Epithelial cell of proximal tubule (primary cell): ENCODE results near the gene KCNV2. TPM values are rescaled to one million over a fixed set of nuclear protein-coding genes. Genes with fewer than 3 reads are reported as not detected.

Experiments used
- DNase-seq: peaks from one replicate; pipeline ENCODE4 v3.0.0-alpha.2; 2011; ENCODE audit warnings: low read depth
- H3K4me3 ChIP-seq: 2 replicates; pipeline ENCODE4 v1.5.1; 2011; ENCODE audit warnings: low read depth, mild to moderate bottlenecking, low read length
- CTCF ChIP-seq: conservative IDR thresholded peaks from 2 replicates; pipeline ENCODE4 v1.5.1; 2012; ENCODE audit warnings: low read depth, mild to moderate bottlenecking, low read length
- total RNA-seq: library from RNA; depleted of rRNA; stranded (reverse); fragments of >200 nt; gene quantifications from 2 replicates; pipeline ENCODE4 v1.2.3, GENCODE V29; 2015

KCNV2 gene
- total RNA-seq, 1 donor from 2014 or later: not detected

- no peak for TF ChIP-seq CTCF
- H3K4me3 ChIP-seq: no peak overlapping the region
- DNase-seq: no peak
Measured at GRCh38 chr9:2679011-2679410, 38.3 kb upstream of the KCNV2 start.

- TF ChIP-seq CTCF: no peak
- H3K4me3 ChIP-seq: no peak overlapping the region
- no peak for DNase-seq
Measured at GRCh38 chr9:2681981-2682380, 35.3 kb upstream of the KCNV2 start.

GRCh38 chr9:2686911-2687310, 30.4 kb upstream of the KCNV2 start:
- no peak overlapping the region for H3K4me3 ChIP-seq
- no peak for TF ChIP-seq CTCF
- DNase-seq: no peak

- DNase-seq: no peak
- TF ChIP-seq CTCF: no peak
- H3K4me3 ChIP-seq: no peak overlapping the region
Measured at GRCh38 chr9:2688636-2689035, 28.7 kb upstream of the KCNV2 start.

GRCh38 chr9:2691212-2691611, 26.1 kb upstream of the KCNV2 start:
- no peak overlapping the region for H3K4me3 ChIP-seq

GRCh38 chr9:2691626-2692025, 25.7 kb upstream of the KCNV2 start:
- H3K4me3 ChIP-seq: no peak overlapping the region
- no peak for TF ChIP-seq CTCF
- DNase-seq: no peak

More at GRCh38 chr9:2691212-2691611, 26.1 kb upstream of the KCNV2 start:
- DNase-seq: no peak
- TF ChIP-seq CTCF: no peak

- DNase-seq: no peak
- no peak overlapping the region for H3K4me3 ChIP-seq
- TF ChIP-seq CTCF: no peak
Measured at GRCh38 chr9:2693056-2693455, 24.3 kb upstream of the KCNV2 start.
